Activated CD4-positive, alpha-beta T cell treated with anti-CD3 and anti-CD28 coated beads, Interleukin-2, amount 50 U/mL, for 1 hour (primary cell): ENCODE results near the gene RPS15A.
"Not testable (repeated sequence)": the region's sequence is repeated elsewhere in the genome, so short reads cannot be mapped to it uniquely, and the experiment has no call there.

ENCODE experiments used
- DNase-seq: peaks from one replicate; pipeline ENCODE4 v3.0.0-alpha.2; 2020

The RPS15A gene

GRCh38 chr16:18740027-18740426 is 50.1 kb downstream of the RPS15A start:
- DNase-seq: not testable (repeated sequence)

- DNase-seq: not testable (repeated sequence)
Observed at GRCh38 chr16:18738768-18739167, 51.4 kb downstream of the RPS15A start.

GRCh38 chr16:18734279-18734678 is 55.9 kb downstream of the RPS15A start:
- DNase-seq: not testable (repeated sequence)
